IMR-90 (cell line): ENCODE measurements around the gene TSG101. TPM values are rescaled to one million over a fixed set of nuclear protein-coding genes. Genes with fewer than 3 reads are reported as not detected.

Experiments
- ATAC-seq: fragments of 200-7000 bp; cut with Tn5 transposase; 2 replicates; pipeline ENCODE4 v1.9.1; 2020; ENCODE audit warnings: low read depth, mild to moderate bottlenecking, moderate library complexity
- BruUV-seq: library from RNA; stranded (reverse); fragments of 400-500 nt; replicated peaks from 2 replicates; lab custom pipeline; 2021; lab: Mats Ljungman, UMichigan
- CTCF ChIA-PET: fragments of 300-600 bp; formaldehyde crosslinking; extraction: SDS; loops from one replicate; lab custom pipeline; 2021; ENCODE audit warnings: antibody characterized with exemption; lab: Yijun Ruan, JAX
- POLR2A ChIA-PET: fragments of 300-600 bp; sonication (Branson Sonifier 250); formaldehyde crosslinking; loops from one replicate; lab custom pipeline; 2022; ENCODE audit warnings: antibody characterized with exemption; ENCODE audit not compliant: unreplicated experiment; lab: Charles Lee
- DNase-seq: peaks from one replicate; pipeline ENCODE4 v3.0.0; 2013
- H2AFZ ChIP-seq: replicated peaks from 2 replicates; pipeline ENCODE3; 2013; ENCODE audit warnings: low read length, mild to moderate bottlenecking; ENCODE audit not compliant: poor library complexity
- H2AK5ac ChIP-seq: 2 replicates; pipeline ENCODE4 v1.6.1; 2013; ENCODE audit warnings: low read depth, low read length, inconsistent platforms
- H2AK9ac ChIP-seq: replicated peaks from 2 replicates; pipeline ENCODE3; 2013; ENCODE audit warnings: mild to moderate bottlenecking, low read depth, low read length, moderate library complexity; ENCODE audit not compliant: poor library complexity
- H2BK120ac ChIP-seq: 2 replicates; pipeline ENCODE4 v1.6.1; 2013; ENCODE audit warnings: low read depth, low read length, inconsistent platforms
- H2BK15ac ChIP-seq: 3 replicates; pipeline ENCODE4 v1.6.1; 2013; ENCODE audit warnings: low read depth, low read length, inconsistent platforms
- H2BK20ac ChIP-seq: 2 replicates; pipeline ENCODE4 v1.6.1; 2013; ENCODE audit warnings: low read depth, mild to moderate bottlenecking, inconsistent platforms, low read length, moderate library complexity
- H2BK5ac ChIP-seq: 2 replicates; pipeline ENCODE4 v1.6.1; 2013; ENCODE audit warnings: mild to moderate bottlenecking, low read depth, low read length, inconsistent platforms; ENCODE audit not compliant: poor library complexity, severe bottlenecking
- H3K14ac ChIP-seq: replicated peaks from 2 replicates; pipeline ENCODE4 v1.6.1; 2013; ENCODE audit warnings: low read depth, low read length, inconsistent platforms
- H3K18ac ChIP-seq: 2 replicates; pipeline ENCODE4 v1.6.1; 2013; ENCODE audit warnings: low read depth, low read length, control low read depth
- H3K23ac ChIP-seq: 2 replicates; pipeline ENCODE4 v1.6.1; 2013; ENCODE audit warnings: low read depth, low read length, inconsistent platforms
- H3K27ac ChIP-seq: 2 replicates; pipeline ENCODE4 v1.5.1; 2013; ENCODE audit warnings: mild to moderate bottlenecking, control low read depth, low read length; ENCODE audit not compliant: insufficient read depth
- H3K27me3 ChIP-seq: 2 replicates; pipeline ENCODE4 v1.6.1; 2013; ENCODE audit warnings: low read length; ENCODE audit not compliant: control insufficient read depth, insufficient read depth
- H3K36me3 ChIP-seq: 2 replicates; pipeline ENCODE4 v1.6.1; 2013; ENCODE audit warnings: low read length, mixed read lengths; ENCODE audit not compliant: control insufficient read depth, insufficient read depth
- H3K4ac ChIP-seq: 2 replicates; pipeline ENCODE4 v1.6.1; 2013; ENCODE audit warnings: low read depth, low read length, inconsistent platforms
- H3K4me1 ChIP-seq: 2 replicates; pipeline ENCODE4 v1.6.1; 2013; ENCODE audit warnings: low read length, mixed read lengths; ENCODE audit not compliant: control insufficient read depth, insufficient read depth
- H3K4me2 ChIP-seq: 2 replicates; pipeline ENCODE4 v1.6.1; 2013; ENCODE audit warnings: low read depth, mild to moderate bottlenecking, control low read depth, low read length, moderate library complexity
- H3K4me3 ChIP-seq: 2 replicates; pipeline ENCODE4 v1.5.1; 2013; ENCODE audit warnings: low read depth, mild to moderate bottlenecking, control low read depth, low read length, moderate library complexity; ENCODE audit not compliant: insufficient read depth
- H3K56ac ChIP-seq: 2 replicates; pipeline ENCODE4 v1.6.1; 2013; ENCODE audit warnings: low read length, inconsistent platforms; ENCODE audit not compliant: insufficient read depth; ENCODE audit errors: extremely low read depth
- H3K79me1 ChIP-seq, 2 experiments: 2 replicates each; pipeline ENCODE4 v1.6.1; 2013; ENCODE audit warnings: low read length in 2 of 2, inconsistent platforms in 1 of 2, low read depth in 1 of 2
- H3K9ac ChIP-seq: 2 replicates; pipeline ENCODE4 v1.6.1; 2013; ENCODE audit warnings: low read depth, low read length, control low read depth
- H3K9me1 ChIP-seq: 2 replicates; pipeline ENCODE4 v1.6.1; 2013; ENCODE audit warnings: low read length, inconsistent platforms; ENCODE audit not compliant: insufficient read depth
- H3K9me3 ChIP-seq: 2 replicates; pipeline ENCODE4 v1.6.1; 2013; ENCODE audit warnings: low read length; ENCODE audit not compliant: control insufficient read depth, insufficient read depth
- H4K20me1 ChIP-seq: 2 replicates; pipeline ENCODE4 v1.6.1; 2013; ENCODE audit warnings: low read length, inconsistent platforms; ENCODE audit not compliant: insufficient read depth
- H4K5ac ChIP-seq: 2 replicates; pipeline ENCODE4 v1.6.1; 2013; ENCODE audit warnings: mild to moderate bottlenecking, low read depth, low read length, control low read depth
- H4K8ac ChIP-seq, 2 experiments: 2 replicates each; pipeline ENCODE4 v1.6.1; 2013; ENCODE audit warnings: low read depth in 2 of 2, low read length in 2 of 2, control low read depth in 1 of 2, inconsistent platforms in 1 of 2
- H4K91ac ChIP-seq: 2 replicates; pipeline ENCODE4 v1.6.1; 2013; ENCODE audit warnings: low read depth, low read length, inconsistent platforms; ENCODE audit not compliant: insufficient read depth
- BHLHE40 ChIP-seq: fragments of 150-350 bp; IDR thresholded peaks from 2 replicates; pipeline ENCODE4 v1.6.1; 2016; ENCODE audit warnings: mild to moderate bottlenecking, low read depth, low read length
- CEBPB ChIP-seq: IDR thresholded peaks from 2 replicates; pipeline ENCODE4 v1.6.1; 2012; ENCODE audit warnings: low read depth, low read length, improper control_type of control experiment
- CHD1 ChIP-seq: IDR thresholded peaks from 2 replicates; pipeline ENCODE4 v1.6.1; 2012; ENCODE audit warnings: low read depth, low read length, improper control_type of control experiment
- FOS ChIP-seq: fragments of 150-350 bp; IDR thresholded peaks from 2 replicates; pipeline ENCODE4 v1.6.1; 2016; ENCODE audit warnings: low read depth, low read length
- MAFK ChIP-seq: IDR thresholded peaks from 2 replicates; pipeline ENCODE4 v1.6.1; 2012; ENCODE audit warnings: low read depth, low read length, improper control_type of control experiment
- MAZ ChIP-seq: IDR thresholded peaks from 2 replicates; pipeline ENCODE4 v1.6.1; 2012; ENCODE audit warnings: low read depth, mild to moderate bottlenecking, low read length, improper control_type of control experiment, moderate library complexity, borderline replicate concordance
- MXI1 ChIP-seq: IDR thresholded peaks from 2 replicates; pipeline ENCODE4 v1.6.1; 2012; ENCODE audit warnings: low read depth, mild to moderate bottlenecking, low read length, moderate library complexity, borderline replicate concordance
- NFE2L2 ChIP-seq: fragments of 150-350 bp; IDR thresholded peaks from 2 replicates; pipeline ENCODE4 v1.6.1; 2016; ENCODE audit warnings: low read depth, mild to moderate bottlenecking, low read length
- POLR2A ChIP-seq: IDR thresholded peaks from 2 replicates; pipeline ENCODE4 v1.6.1; 2012; ENCODE audit warnings: mild to moderate bottlenecking, low read depth, low read length
- RAD21 ChIP-seq: IDR thresholded peaks from 2 replicates; pipeline ENCODE4 v1.6.1; 2012; ENCODE audit warnings: low read length, improper control_type of control experiment
- RCOR1 ChIP-seq: IDR thresholded peaks from 2 replicates; pipeline ENCODE4 v1.6.1; 2012; ENCODE audit warnings: mild to moderate bottlenecking, low read length, improper control_type of control experiment; ENCODE audit not compliant: insufficient replicate concordance
- SMC3 ChIP-seq: fragments of 150-350 bp; IDR thresholded peaks from 2 replicates; pipeline ENCODE4 v1.6.1; 2016; ENCODE audit warnings: low read depth, mild to moderate bottlenecking, antibody characterized with exemption, low read length, moderate library complexity
- dilution Hi-C: fragments of 300-500 bp; cut with HindIII; formaldehyde crosslinking; loops from one replicate; pipeline ENCODE4 v1.14.3; 2018; ENCODE audit warnings: low sequenced_read_pairs; ENCODE audit not compliant: unreplicated experiment
- in situ Hi-C: fragments of 300-500 bp; cut with MboI; formaldehyde crosslinking; loops from 3 replicates; pipeline ENCODE4 v1.14.3; 2019; ENCODE audit warnings: low sequenced_read_pairs, inconsistent platforms, mixed read lengths
- intact Hi-C: fragments of 100-400 bp; cut with micrococcal nuclease; formaldehyde crosslinking; loops from 2 replicates; pipeline ENCODE4 v1.10.0; 2022
- polyA plus RNA-seq, 3 experiments: library from polyadenylated mRNA; depleted of rRNA; stranded (reverse); fragments of >200 nt; gene quantifications; 2 replicates each; pipeline ENCODE4 v1.2.3, GENCODE V29; 2012; ENCODE audit warnings: low replicate concordance in 1 of 3
- total RNA-seq: library from RNA; depleted of rRNA; stranded (reverse); fragments of >200 nt; gene quantifications from 2 replicates; pipeline ENCODE4 v1.2.3, GENCODE V29; 2012
- TF ChIP-seq, protein P1 (sequence below): conservative IDR thresholded peaks from 2 replicates; pipeline ENCODE4 v1.5.1; 2012; ENCODE audit warnings: mild to moderate bottlenecking, low read depth, low read length, improper control_type of control experiment
- TF ChIP-seq, protein P2 (sequence below): fragments of 150-350 bp; IDR thresholded peaks from 2 replicates; pipeline ENCODE4 v1.6.1; 2016; ENCODE audit warnings: low read depth, mild to moderate bottlenecking, low read length, moderate library complexity, borderline replicate concordance

The TSG101 gene
- total and polyA plus RNA-seq, 2 of the 4 experiments (the other 2 are of a cell fraction) = 67.4 to 113 TPM

DNA sequence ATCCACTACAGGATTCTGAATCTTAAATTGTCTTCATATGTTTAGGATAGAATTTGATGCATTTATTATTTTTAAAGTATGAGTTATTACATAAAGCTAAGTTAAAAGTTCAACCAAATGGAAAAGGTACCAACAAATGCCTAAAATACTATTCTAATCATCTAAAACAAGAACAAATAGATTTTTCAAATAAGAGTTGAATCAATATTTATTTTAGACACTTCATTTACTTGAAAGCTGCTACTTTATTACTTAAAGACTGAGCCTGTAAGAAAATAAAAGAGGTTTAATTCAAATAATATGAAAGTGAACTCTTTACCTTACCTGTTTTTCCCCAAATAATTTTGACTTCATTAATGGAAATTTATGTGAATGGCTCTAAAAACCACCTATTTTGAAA, 54.2 kb downstream of the TSG101 start:
- in situ Hi-C loops (no loop called here), dilution Hi-C loops (no loop called here), intact Hi-C loops (no loop called here)
- Histone ChIP-seq H3K56ac (no peak overlapping the region), H3K4me3 (no peak overlapping the region), H4K5ac (no peak overlapping the region), H4K8ac (no peak overlapping the region), H2AK5ac (no peak overlapping the region), H3K27ac (no peak overlapping the region), H2AFZ (no peak overlapping the region), H3K9ac (no peak overlapping the region), H3K4ac (no peak overlapping the region), H3K9me3 (no peaks in the 10 kb centered on the region), H3K14ac (no peak overlapping the region), H2BK15ac (no peak overlapping the region), H3K23ac (no peak overlapping the region), H3K4me1 (no peaks in the 10 kb centered on the region), H3K4me2 (no peak overlapping the region), H3K9me1 (no peaks in the 10 kb centered on the region), H3K18ac (no peak overlapping the region), H2BK5ac (no peak overlapping the region), H2BK20ac (no peak overlapping the region), H4K20me1 (no peaks in the 10 kb centered on the region), H4K91ac (no peak overlapping the region), H2AK9ac (no peak overlapping the region), H2BK120ac (no peak overlapping the region), H3K27me3 (no peaks in the 10 kb centered on the region), H3K36me3 (peaks cover 5% of the 10 kb centered on the region), H3K79me1 (no peaks in the 10 kb centered on the region)
- DNase-seq (no peak), ATAC-seq (no peak)
- CTCF ChIA-PET = interaction anchor here (0.6 kb wide), 1 partner anchor 92 kb away, joined by 8 read pairs; no protein-coding TSS in a partner anchor
- POLR2A ChIA-PET = no interaction called here
- no TSS peak for BruUV-seq
- TF ChIP-seq NFE2L2 (no peak), RCOR1 (no peak), RAD21 (no peak), CEBPB (no peak), MXI1 (no peak), BHLHE40 (no peak), FOS (no peak), MAZ (no peak), MAFK (no peak), SMC3 (no peak), CHD1 (no peak), POLR2A (no peak)
- TF ChIP-seq, protein P1, sequence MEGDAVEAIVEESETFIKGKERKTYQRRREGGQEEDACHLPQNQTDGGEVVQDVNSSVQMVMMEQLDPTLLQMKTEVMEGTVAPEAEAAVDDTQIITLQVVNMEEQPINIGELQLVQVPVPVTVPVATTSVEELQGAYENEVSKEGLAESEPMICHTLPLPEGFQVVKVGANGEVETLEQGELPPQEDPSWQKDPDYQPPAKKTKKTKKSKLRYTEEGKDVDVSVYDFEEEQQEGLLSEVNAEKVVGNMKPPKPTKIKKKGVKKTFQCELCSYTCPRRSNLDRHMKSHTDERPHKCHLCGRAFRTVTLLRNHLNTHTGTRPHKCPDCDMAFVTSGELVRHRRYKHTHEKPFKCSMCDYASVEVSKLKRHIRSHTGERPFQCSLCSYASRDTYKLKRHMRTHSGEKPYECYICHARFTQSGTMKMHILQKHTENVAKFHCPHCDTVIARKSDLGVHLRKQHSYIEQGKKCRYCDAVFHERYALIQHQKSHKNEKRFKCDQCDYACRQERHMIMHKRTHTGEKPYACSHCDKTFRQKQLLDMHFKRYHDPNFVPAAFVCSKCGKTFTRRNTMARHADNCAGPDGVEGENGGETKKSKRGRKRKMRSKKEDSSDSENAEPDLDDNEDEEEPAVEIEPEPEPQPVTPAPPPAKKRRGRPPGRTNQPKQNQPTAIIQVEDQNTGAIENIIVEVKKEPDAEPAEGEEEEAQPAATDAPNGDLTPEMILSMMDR = no peak
- TF ChIP-seq, protein P2, sequence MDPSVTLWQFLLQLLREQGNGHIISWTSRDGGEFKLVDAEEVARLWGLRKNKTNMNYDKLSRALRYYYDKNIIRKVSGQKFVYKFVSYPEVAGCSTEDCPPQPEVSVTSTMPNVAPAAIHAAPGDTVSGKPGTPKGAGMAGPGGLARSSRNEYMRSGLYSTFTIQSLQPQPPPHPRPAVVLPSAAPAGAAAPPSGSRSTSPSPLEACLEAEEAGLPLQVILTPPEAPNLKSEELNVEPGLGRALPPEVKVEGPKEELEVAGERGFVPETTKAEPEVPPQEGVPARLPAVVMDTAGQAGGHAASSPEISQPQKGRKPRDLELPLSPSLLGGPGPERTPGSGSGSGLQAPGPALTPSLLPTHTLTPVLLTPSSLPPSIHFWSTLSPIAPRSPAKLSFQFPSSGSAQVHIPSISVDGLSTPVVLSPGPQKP = no peak
